Activated B cell treated with CpG ODN at 0.5 μM for 24 hours (primary cell): ENCODE results near the gene MBD6. TPM values are rescaled to one million over a fixed set of nuclear protein-coding genes. Genes with fewer than 3 reads are reported as not detected.

Experiments
- ATAC-seq: fragments of 200-7000 bp; cut with Tn5 transposase; one replicate; pipeline ENCODE4 v1.10.0; 2021; ENCODE audit warnings: low read depth, mild to moderate bottlenecking, moderate library complexity
- CTCF ChIA-PET: fragments of 350-600 bp; sonication (Branson Sonifier 250); formaldehyde crosslinking; loops from one replicate; lab custom pipeline; 2021; ENCODE audit warnings: antibody characterized with exemption; lab: Charles Lee
- POLR2A ChIA-PET: fragments of 350-600 bp; sonication (Branson Sonifier 250); formaldehyde crosslinking; loops from one replicate; lab custom pipeline; 2021; ENCODE audit warnings: antibody characterized with exemption; lab: Charles Lee
- DNase-seq: peaks from one replicate; pipeline ENCODE4 v3.0.0; 2022
- H3K27ac Mint-ChIP-seq: one replicate; pipeline ENCODE4 v1.8.0; 2020; ENCODE audit warnings: mixed read lengths
- H3K27me3 Mint-ChIP-seq: one replicate; pipeline ENCODE4 v1.8.0; 2021; ENCODE audit warnings: mixed read lengths
- H3K36me3 Mint-ChIP-seq: one replicate; pipeline ENCODE4 v1.8.0; 2021; ENCODE audit warnings: low read depth, mixed read lengths
- H3K4me1 Mint-ChIP-seq: one replicate; pipeline ENCODE4 v1.8.0; 2021; ENCODE audit warnings: mixed read lengths
- H3K4me3 Mint-ChIP-seq: one replicate; pipeline ENCODE4 v1.8.0; 2020; ENCODE audit warnings: mild to moderate bottlenecking, mixed read lengths
- H3K9me3 Mint-ChIP-seq: one replicate; pipeline ENCODE4 v1.8.0; 2020; ENCODE audit warnings: mixed read lengths
- CTCF ChIP-seq: fragments of 200-600 bp; IDR thresholded peaks from one replicate; pipeline ENCODE4 v1.8.0; 2022; ENCODE audit warnings: antibody characterized with exemption, mild to moderate bottlenecking
- intact Hi-C: fragments of 100-400 bp; cut with micrococcal nuclease; formaldehyde crosslinking; loops from one replicate; pipeline ENCODE4 v1.15.1; 2024
- total RNA-seq: library from RNA; stranded (reverse); gene quantifications from 2 replicates; pipeline ENCODE4 v1.2.3, GENCODE V29; 2022

The MBD6 gene
- total RNA-seq, 1 donor from 2014 or later: 105 TPM

- intact Hi-C loops: no loop called here
- Mint-ChIP-seq H3K27ac (peak overlapping the region; percentile 57), H3K4me1 (peaks cover 57% of the 10 kb centered on the region), H3K27me3 (no peaks in the 10 kb centered on the region), H3K9me3 (no peaks in the 10 kb centered on the region), H3K4me3 (no peak overlapping the region), H3K36me3 (peaks cover 7% of the 10 kb centered on the region)
- ChIA-PET POLR2A (interaction anchor here (0.9 to 1.0 kb wide), 2 partner anchors 26 to 261 kb away, joined by 4 to 6 read pairs; partner anchors contain the start of gene TSPAN31), CTCF (no interaction called here)
- TF ChIP-seq CTCF: no peak
- no peak for DNase-seq
- ATAC-seq: no peak
Observed at GRCh38 chr12:57483466-57483865, 39.2 kb upstream of the MBD6 start.

- ATAC-seq (no peak), DNase-seq (no peak)
- H3K4me3 Mint-ChIP-seq: no peak overlapping the region
- no peaks in the 10 kb centered on the region for H3K9me3 Mint-ChIP-seq
- no peak for TF ChIP-seq CTCF
- intact Hi-C loops: loop anchor here (5.0 kb wide), 1 partner anchor 207 kb away; the partner anchor contains the start of gene OS9
- peaks cover 30% of the 10 kb centered on the region for H3K36me3 Mint-ChIP-seq
- ChIA-PET CTCF (interaction anchor here (1.5 kb wide), 1 partner anchor 8 kb away, joined by 7 read pairs; no protein-coding TSS in a partner anchor), POLR2A (interaction anchor here (0.6 to 1.0 kb wide), 3 partner anchors 9 to 1371 kb away, joined by 3 read pairs; no protein-coding TSS in a partner anchor)
- H3K27me3 Mint-ChIP-seq: no peaks in the 10 kb centered on the region
- H3K27ac Mint-ChIP-seq: no peak overlapping the region
- H3K4me1 Mint-ChIP-seq: peaks cover 49% of the 10 kb centered on the region
Observed at GRCh38 chr12:57485695-57486094, 36.9 kb upstream of the MBD6 start.

GRCh38 chr12:57487055-57487596, 35.5 kb upstream of the MBD6 start:
- H3K36me3 Mint-ChIP-seq: peaks cover 44% of the 10 kb centered on the region
- H3K27me3 Mint-ChIP-seq: no peaks in the 10 kb centered on the region
- POLR2A ChIA-PET: interaction anchor here (0.7 to 3.1 kb wide), 9 partner anchors 10 to 380 kb away, joined by 3 to 19 read pairs (median 5); partner anchors contain the start of genes DDIT3 and GLI1

GRCh38 chr12:57487597-57488401, 34.8 kb upstream of the MBD6 start, which contains the start of gene MARS1:
Gene MARS1 (plus strand): TSS chr12:57488068. CDS start chr12:57488091, 23 bp downstream.
- Mint-ChIP-seq H3K4me3 (peak within 1 kb of the TSS; percentile 97), H3K9me3 (no peaks in the 10 kb centered on the region), H3K36me3 (peaks cover 50% of the 10 kb centered on the region), H3K27me3 (no peaks in the 10 kb centered on the region), H3K27ac (peak within 1 kb of the TSS; percentile 97), H3K4me1 (peaks cover 41% of the 10 kb centered on the region)
- ChIA-PET POLR2A (interaction anchor here (0.6 to 3.1 kb wide), 11 partner anchors 10 to 380 kb away, joined by 3 to 19 read pairs (median 3); partner anchors contain the start of genes DDIT3 and GLI1), CTCF (interaction anchor here (1.2 to 1.8 kb wide), 2 partner anchors 28 to 29 kb away, joined by 4 to 7 read pairs; partner anchors contain the start of gene GLI1)
- no peak for TF ChIP-seq CTCF
- ATAC-seq (peak; percentile 97), DNase-seq (peak; percentile 83)
- intact Hi-C loops: loop anchor here (1.0 to 5.0 kb wide), 6 partner anchors 8 to 257 kb away; partner anchors contain the start of genes ARHGAP9, DCTN2, DDIT3 and GLI1

More at GRCh38 chr12:57487055-57487596, 35.5 kb upstream of the MBD6 start:
- ATAC-seq (no peak), DNase-seq (no peak)
- no peak overlapping the region for H3K4me3 Mint-ChIP-seq
- H3K9me3 Mint-ChIP-seq: no peaks in the 10 kb centered on the region
- no peak for TF ChIP-seq CTCF
- CTCF ChIA-PET: interaction anchor here (1.2 kb wide), 1 partner anchor 28 kb away, joined by 4 read pairs; the partner anchor contains the start of gene GLI1
- H3K4me1 Mint-ChIP-seq: peaks cover 41% of the 10 kb centered on the region
- H3K27ac Mint-ChIP-seq: peak overlapping the region; percentile 97
- intact Hi-C loops: loop anchor here (1.0 to 5.0 kb wide), 6 partner anchors 8 to 257 kb away; partner anchors contain the start of genes ARHGAP9, DCTN2, DDIT3 and GLI1
